ENCODE results near the gene CENPC.

CENPC gene

DNA sequence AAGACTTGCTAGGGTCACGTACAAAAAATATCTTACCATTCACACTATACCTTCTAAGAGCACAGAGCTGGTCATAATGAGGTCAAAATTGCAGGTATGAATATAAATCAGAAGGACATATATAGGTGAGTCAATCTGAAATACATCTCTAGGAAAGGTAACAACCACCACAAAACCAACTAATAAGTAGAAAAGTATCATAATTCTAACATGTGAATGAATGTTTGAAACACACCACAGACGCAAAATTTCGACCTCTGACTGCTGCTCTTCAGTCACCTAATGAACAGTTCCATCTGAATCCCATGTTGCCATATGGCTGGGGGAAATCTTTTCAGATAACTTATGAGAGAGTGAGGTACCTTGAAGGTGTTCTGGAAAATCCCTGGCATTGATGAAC lies 35.3 kb upstream of the CENPC start:
- TF ChIP-seq ELF4 (IDR thresholded peaks at IDR 0.05): no peak
- no peak for TF ChIP-seq L3MBTL2 (conservative IDR thresholded peaks at IDR 0.05)
- no peak for TF ChIP-seq ARNT (IDR thresholded peaks at IDR 0.05)
- no peak for TF ChIP-seq LEF1 (IDR thresholded peaks at IDR 0.05; ENCODE audit: borderline replicate concordance)
- no peak for TF ChIP-seq FOXA1 (IDR thresholded peaks at IDR 0.05)
- TF ChIP-seq CTBP1 (IDR thresholded peaks at IDR 0.05; ENCODE audit: borderline replicate concordance): no peak
- TF ChIP-seq FOXK2 (IDR thresholded peaks at IDR 0.05): no peak
- TF ChIP-seq TARDBP (IDR thresholded peaks at IDR 0.05): no peak
- TF ChIP-seq, protein P1, sequence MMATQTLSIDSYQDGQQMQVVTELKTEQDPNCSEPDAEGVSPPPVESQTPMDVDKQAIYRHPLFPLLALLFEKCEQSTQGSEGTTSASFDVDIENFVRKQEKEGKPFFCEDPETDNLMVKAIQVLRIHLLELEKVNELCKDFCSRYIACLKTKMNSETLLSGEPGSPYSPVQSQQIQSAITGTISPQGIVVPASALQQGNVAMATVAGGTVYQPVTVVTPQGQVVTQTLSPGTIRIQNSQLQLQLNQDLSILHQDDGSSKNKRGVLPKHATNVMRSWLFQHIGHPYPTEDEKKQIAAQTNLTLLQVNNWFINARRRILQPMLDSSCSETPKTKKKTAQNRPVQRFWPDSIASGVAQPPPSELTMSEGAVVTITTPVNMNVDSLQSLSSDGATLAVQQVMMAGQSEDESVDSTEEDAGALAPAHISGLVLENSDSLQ (IDR thresholded peaks at IDR 0.05): no peak
- TF ChIP-seq HDGF (IDR thresholded peaks at IDR 0.05; ENCODE audit: borderline replicate concordance): no peak
- TF ChIP-seq SP1 (IDR thresholded peaks at IDR 0.05): no peak
- TF ChIP-seq SUZ12 (IDR thresholded peaks at IDR 0.05): no peak
- no peak for TF ChIP-seq FOXM1 (IDR thresholded peaks at IDR 0.05; ENCODE audit: borderline replicate concordance)
- no peak for TF ChIP-seq BHLHE40 (IDR thresholded peaks at IDR 0.05; ENCODE audit: borderline replicate concordance)
- TF ChIP-seq ZNF384 (IDR thresholded peaks at IDR 0.05): no peak
- ChIA-PET POLR2A (no interaction called here), CTCF (no interaction called here)
- DNase-seq (ENCODE audit: extremely low spot score): no peak

DNA sequence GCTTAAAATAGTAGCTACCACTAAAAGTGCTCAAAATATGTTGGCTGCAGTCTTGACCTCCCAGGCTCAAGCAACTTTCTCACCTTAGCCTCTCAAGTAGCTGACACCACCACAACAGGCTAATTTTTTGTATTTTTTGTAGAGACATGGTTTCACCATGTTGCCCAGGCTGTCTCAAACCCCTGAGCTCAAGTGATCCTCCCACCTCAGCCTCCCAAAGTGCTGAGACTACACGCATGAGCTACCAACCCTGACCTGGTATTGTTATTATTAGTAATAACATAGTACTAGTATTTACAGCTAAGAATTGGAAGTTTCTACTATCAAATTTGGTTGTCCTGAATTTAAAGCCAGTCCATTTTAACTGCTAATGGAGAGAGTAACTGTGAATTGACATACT lies 31.2 kb upstream of the CENPC start:
- TF ChIP-seq ELF4 (IDR thresholded peaks at IDR 0.05): no peak
- CTCF ChIA-PET: no interaction called here
- no peak for DNase-seq (ENCODE audit: extremely low spot score)
- POLR2A ChIA-PET: no interaction called here

DNA sequence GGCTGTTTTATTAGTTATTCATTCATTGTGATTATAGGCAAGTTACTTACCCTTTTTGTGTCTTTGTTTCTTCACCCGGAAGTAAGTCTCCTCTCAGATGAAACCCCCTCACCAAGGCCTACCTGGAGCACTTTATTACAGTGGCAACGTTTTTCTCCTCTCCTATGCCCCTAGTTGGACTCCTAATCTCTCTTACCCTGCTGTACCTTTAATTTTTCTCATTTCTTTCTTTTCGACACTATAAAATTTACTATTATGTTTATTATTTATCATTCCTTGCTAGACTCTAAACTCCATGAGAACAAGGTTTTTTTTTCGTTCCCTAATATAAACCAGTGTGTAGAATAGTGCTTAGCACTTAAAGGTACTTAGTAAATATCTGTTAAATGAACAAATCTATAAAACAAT lies 30.8 kb upstream of the CENPC start:
- ChIA-PET POLR2A (no interaction called here), CTCF (no interaction called here)
- no peak for TF ChIP-seq TARDBP (IDR thresholded peaks at IDR 0.05)
- no peak for TF ChIP-seq FOXM1 (IDR thresholded peaks at IDR 0.05; ENCODE audit: borderline replicate concordance)
- TF ChIP-seq SUZ12 (IDR thresholded peaks at IDR 0.05): no peak
- TF ChIP-seq, protein P1 (IDR thresholded peaks at IDR 0.05): no peak
- TF ChIP-seq NFRKB (IDR thresholded peaks at IDR 0.05): no peak
- TF ChIP-seq FOXK2 (IDR thresholded peaks at IDR 0.05): no peak
- TF ChIP-seq SP1 (IDR thresholded peaks at IDR 0.05): no peak
- TF ChIP-seq L3MBTL2 (conservative IDR thresholded peaks at IDR 0.05): no peak
- DNase-seq (ENCODE audit: extremely low spot score): peak; percentile 9

DNA sequence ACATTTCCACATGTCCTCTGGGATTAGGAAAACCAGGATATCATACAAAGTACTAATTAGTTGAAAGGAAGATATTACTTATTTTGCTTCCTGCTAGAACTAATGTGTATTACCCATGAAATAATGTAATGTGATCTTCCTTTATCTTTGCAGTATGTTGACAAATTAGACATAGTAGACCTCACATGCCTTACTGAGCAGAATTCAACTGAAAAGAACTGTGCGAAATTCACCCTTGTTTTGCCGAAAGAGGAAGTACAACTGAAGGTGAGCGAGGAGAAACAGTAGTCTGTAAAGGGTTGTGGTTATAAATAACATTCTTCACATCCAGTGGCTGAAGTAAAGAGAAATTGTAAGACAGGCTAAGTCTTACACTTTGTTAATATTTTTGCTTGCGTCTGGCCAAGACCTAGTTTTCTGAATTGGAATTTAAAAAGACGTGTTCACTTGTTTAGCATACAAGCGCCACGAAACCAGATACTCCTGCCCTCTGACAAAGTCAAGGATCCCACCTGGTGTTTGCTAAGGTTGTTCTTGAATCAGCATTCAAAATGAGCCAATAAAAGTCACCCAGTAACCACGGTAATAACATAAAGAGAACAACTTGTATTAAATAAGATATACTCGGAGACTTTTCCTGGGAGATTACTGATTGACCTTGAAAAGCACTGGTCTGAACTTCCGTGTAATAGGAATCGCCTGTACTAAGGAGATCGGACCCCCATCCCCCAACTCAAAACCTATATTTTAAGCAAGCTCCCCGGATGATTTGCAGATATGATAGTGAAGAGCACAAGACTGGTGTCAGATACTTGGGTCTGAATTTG lies 30.1 kb upstream of the CENPC start:
- POLR2A ChIA-PET: no interaction called here
- CTCF ChIA-PET: no interaction called here
- peak; percentile 27 for DNase-seq (ENCODE audit: extremely low spot score)
- no peak for TF ChIP-seq SP1 (IDR thresholded peaks at IDR 0.05)
- TF ChIP-seq ELF4 (IDR thresholded peaks at IDR 0.05): peak; percentile 9; the same call in 1 of the 2 replicates

DNA sequence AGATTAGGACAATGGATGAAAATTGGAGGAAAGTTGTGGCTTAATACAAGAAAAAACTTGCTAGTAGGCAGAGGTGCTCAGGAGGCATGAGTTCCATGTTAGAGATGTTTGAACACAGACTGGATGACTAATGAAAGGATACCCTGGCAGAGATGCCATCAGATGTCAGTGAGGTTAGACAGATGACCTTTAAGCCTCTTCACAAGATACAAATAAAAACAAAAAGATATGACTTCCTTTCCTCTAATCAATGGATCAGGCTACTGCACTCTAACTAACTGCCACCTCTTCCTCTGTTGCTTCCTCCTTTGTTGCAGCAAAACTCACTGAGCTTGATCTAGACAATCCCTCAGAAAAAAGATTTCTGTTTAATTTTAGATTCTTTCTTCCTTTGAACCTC lies 27.9 kb upstream of the CENPC start:
- CTCF ChIA-PET: no interaction called here
- TF ChIP-seq HDGF (IDR thresholded peaks at IDR 0.05; ENCODE audit: borderline replicate concordance) (no peak), CTBP1 (IDR thresholded peaks at IDR 0.05; ENCODE audit: borderline replicate concordance) (no peak), TARDBP (IDR thresholded peaks at IDR 0.05) (no peak), ELF4 (IDR thresholded peaks at IDR 0.05) (no peak), FOXK2 (IDR thresholded peaks at IDR 0.05) (no peak), LEF1 (IDR thresholded peaks at IDR 0.05; ENCODE audit: borderline replicate concordance) (no peak), SP1 (IDR thresholded peaks at IDR 0.05) (no peak), ZNF384 (IDR thresholded peaks at IDR 0.05) (no peak), FOXA1 (IDR thresholded peaks at IDR 0.05) (no peak), L3MBTL2 (conservative IDR thresholded peaks at IDR 0.05) (no peak), FOXM1 (IDR thresholded peaks at IDR 0.05; ENCODE audit: borderline replicate concordance) (no peak), NFRKB (IDR thresholded peaks at IDR 0.05) (no peak), SUZ12 (IDR thresholded peaks at IDR 0.05) (no peak), BHLHE40 (IDR thresholded peaks at IDR 0.05; ENCODE audit: borderline replicate concordance) (no peak), ARNT (IDR thresholded peaks at IDR 0.05) (no peak)
- TF ChIP-seq, protein P1 (IDR thresholded peaks at IDR 0.05): no peak
- no peak for DNase-seq (ENCODE audit: extremely low spot score)
- POLR2A ChIA-PET: no interaction called here

DNA sequence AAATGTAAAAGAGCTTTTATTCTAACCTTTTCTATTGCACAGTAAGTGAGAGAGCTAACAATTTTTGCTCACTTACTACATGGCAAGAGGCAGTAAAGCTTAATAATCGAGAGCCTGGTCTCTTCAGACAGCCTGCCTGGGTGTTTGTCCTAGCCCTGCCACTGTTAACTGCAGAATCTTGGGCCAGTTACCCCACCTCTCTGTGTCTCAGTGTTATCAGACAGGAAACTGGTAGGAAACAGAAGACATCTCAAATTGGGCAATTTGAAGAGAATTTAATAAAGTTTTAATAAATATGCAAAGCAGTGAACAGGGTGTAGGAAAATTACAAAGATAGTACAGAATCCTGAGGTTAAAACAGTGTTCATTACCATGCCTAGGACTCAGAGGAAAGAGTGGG lies 26.7 kb upstream of the CENPC start:
- ChIA-PET CTCF (no interaction called here), POLR2A (no interaction called here)
- TF ChIP-seq SUZ12 (IDR thresholded peaks at IDR 0.05) (no peak), L3MBTL2 (conservative IDR thresholded peaks at IDR 0.05) (no peak), CTBP1 (IDR thresholded peaks at IDR 0.05; ENCODE audit: borderline replicate concordance) (no peak), SP1 (IDR thresholded peaks at IDR 0.05) (no peak), NFRKB (IDR thresholded peaks at IDR 0.05) (no peak), HDGF (IDR thresholded peaks at IDR 0.05; ENCODE audit: borderline replicate concordance) (no peak), FOXA1 (IDR thresholded peaks at IDR 0.05) (no peak), FOXK2 (IDR thresholded peaks at IDR 0.05) (no peak)
- TF ChIP-seq, protein P1 (IDR thresholded peaks at IDR 0.05): no peak
- DNase-seq (ENCODE audit: extremely low spot score): no peak

Data from HEK293T (cell line).